ENCODE results near the gene ZNRF1.

- TF ChIP-seq POLR2AphosphoS5 (IDR thresholded peaks at IDR 0.05; ENCODE audit: borderline replicate concordance, low read depth, low read length) (no peak), EZH2 (IDR thresholded peaks at IDR 0.05) (no peak), FOXP2 (optimal IDR thresholded peaks at IDR 0.05; ENCODE audit: control extremely low read depth, extremely low read length, insufficient read depth) (no peak)
Observed at GRCh38 chr16:75113541-75114121, 114.8 kb downstream of the ZNRF1 start.
